Activated naive CD8-positive, alpha-beta T cell treated with anti-CD3 and anti-CD28 coated beads for 36 hours (primary cell): ENCODE measurements around the gene CEP128. TPM values are rescaled to one million over a fixed set of nuclear protein-coding genes. Genes with fewer than 3 reads are reported as not detected.

ENCODE experiments used
- DNase-seq: peaks from one replicate; pipeline ENCODE4 v3.0.0; 2021
- H3K27ac Mint-ChIP-seq: one replicate; pipeline ENCODE4 v1.8.0; 2022; ENCODE audit warnings: mild to moderate bottlenecking, moderate library complexity, mixed read lengths
- H3K27me3 Mint-ChIP-seq: one replicate; pipeline ENCODE4 v1.8.0; 2022; ENCODE audit warnings: mild to moderate bottlenecking, mixed read lengths
- H3K36me3 Mint-ChIP-seq: one replicate; pipeline ENCODE4 v1.8.0; 2021; ENCODE audit warnings: mild to moderate bottlenecking, mixed read lengths
- H3K4me1 Mint-ChIP-seq: one replicate; pipeline ENCODE4 v1.8.0; 2021; ENCODE audit warnings: mixed read lengths
- H3K4me3 Mint-ChIP-seq: one replicate; pipeline ENCODE4 v1.8.0; 2022; ENCODE audit warnings: mild to moderate bottlenecking, moderate library complexity, mixed read lengths
- H3K9me3 Mint-ChIP-seq: one replicate; pipeline ENCODE4 v1.8.0; 2022; ENCODE audit warnings: mixed read lengths
- total RNA-seq, 2 experiments: library from RNA; stranded (reverse); gene quantifications; one replicate each; pipeline ENCODE4 v1.2.3, GENCODE V29; 2021

The CEP128 gene
- total RNA-seq, 2 experiments from 2014 or later: 21.5 to 22.6 TPM

- Mint-ChIP-seq H3K4me1 (no peaks in the 10 kb centered on the region), H3K9me3 (peaks cover 14% of the 10 kb centered on the region), H3K36me3 (no peaks in the 10 kb centered on the region), H3K4me3 (no peak overlapping the region), H3K27me3 (no peaks in the 10 kb centered on the region), H3K27ac (no peak overlapping the region)
- DNase-seq: no peak
Observed at GRCh38 chr14:80536456-80536855, 405.1 kb downstream of the CEP128 start.

GRCh38 chr14:80535171-80535570, 406.4 kb downstream of the CEP128 start:
- Mint-ChIP-seq H3K27ac (no peak overlapping the region), H3K27me3 (no peaks in the 10 kb centered on the region), H3K4me1 (no peaks in the 10 kb centered on the region), H3K9me3 (peaks cover 10% of the 10 kb centered on the region), H3K36me3 (peaks cover under 1% of the 10 kb centered on the region), H3K4me3 (no peak overlapping the region)
- DNase-seq: no peak

GRCh38 chr14:80523518-80524117, 417.9 kb downstream of the CEP128 start:
- no peak for DNase-seq
- Mint-ChIP-seq H3K27me3 (no peaks in the 10 kb centered on the region), H3K27ac (no peak overlapping the region), H3K4me3 (no peak overlapping the region), H3K36me3 (peaks cover 24% of the 10 kb centered on the region), H3K9me3 (no peaks in the 10 kb centered on the region), H3K4me1 (no peaks in the 10 kb centered on the region)

GRCh38 chr14:80522936-80523335, 418.6 kb downstream of the CEP128 start:
- H3K27ac Mint-ChIP-seq: no peak overlapping the region
- no peak overlapping the region for H3K4me3 Mint-ChIP-seq
- no peaks in the 10 kb centered on the region for H3K27me3 Mint-ChIP-seq
- no peaks in the 10 kb centered on the region for H3K9me3 Mint-ChIP-seq
- H3K4me1 Mint-ChIP-seq: no peaks in the 10 kb centered on the region
- DNase-seq: no peak
- peaks cover 26% of the 10 kb centered on the region for H3K36me3 Mint-ChIP-seq

- no peak for DNase-seq
- H3K4me1 Mint-ChIP-seq: no peaks in the 10 kb centered on the region
- H3K27ac Mint-ChIP-seq: no peak overlapping the region
- no peaks in the 10 kb centered on the region for H3K9me3 Mint-ChIP-seq
- H3K27me3 Mint-ChIP-seq: no peaks in the 10 kb centered on the region
- peaks cover 30% of the 10 kb centered on the region for H3K36me3 Mint-ChIP-seq
- no peak overlapping the region for H3K4me3 Mint-ChIP-seq
Observed at GRCh38 chr14:80522411-80522810, 419.1 kb downstream of the CEP128 start.

GRCh38 chr14:80521456-80521855, 420.1 kb downstream of the CEP128 start:
- Mint-ChIP-seq H3K36me3 (peaks cover 33% of the 10 kb centered on the region), H3K27ac (no peak overlapping the region), H3K4me3 (no peak overlapping the region), H3K4me1 (no peaks in the 10 kb centered on the region), H3K27me3 (no peaks in the 10 kb centered on the region), H3K9me3 (no peaks in the 10 kb centered on the region)
- no peak for DNase-seq

GRCh38 chr14:80519002-80519401, 422.5 kb downstream of the CEP128 start:
- Mint-ChIP-seq H3K4me3 (no peak overlapping the region), H3K36me3 (peaks cover 47% of the 10 kb centered on the region), H3K9me3 (peaks cover 9% of the 10 kb centered on the region), H3K27ac (no peak overlapping the region), H3K4me1 (no peaks in the 10 kb centered on the region), H3K27me3 (no peaks in the 10 kb centered on the region)
- no peak for DNase-seq

GRCh38 chr14:80518173-80518572, 423.4 kb downstream of the CEP128 start:
- Mint-ChIP-seq H3K4me3 (no peak overlapping the region), H3K4me1 (no peaks in the 10 kb centered on the region), H3K27ac (no peak overlapping the region), H3K36me3 (peaks cover 50% of the 10 kb centered on the region), H3K9me3 (peaks cover 14% of the 10 kb centered on the region), H3K27me3 (no peaks in the 10 kb centered on the region)
- DNase-seq: no peak

- H3K4me3 Mint-ChIP-seq: no peak overlapping the region
- no peaks in the 10 kb centered on the region for H3K4me1 Mint-ChIP-seq
- peaks cover 10% of the 10 kb centered on the region for H3K9me3 Mint-ChIP-seq
- H3K36me3 Mint-ChIP-seq: peaks cover 4% of the 10 kb centered on the region
- H3K27ac Mint-ChIP-seq: no peak overlapping the region
- DNase-seq: no peak
- no peaks in the 10 kb centered on the region for H3K27me3 Mint-ChIP-seq
Observed at GRCh38 chr14:80507292-80507869, 434.2 kb downstream of the CEP128 start.

GRCh38 chr14:80504781-80505180, 436.8 kb downstream of the CEP128 start:
- Mint-ChIP-seq H3K27ac (no peak overlapping the region), H3K27me3 (no peaks in the 10 kb centered on the region), H3K4me1 (no peaks in the 10 kb centered on the region), H3K4me3 (no peak overlapping the region), H3K36me3 (peaks cover 2% of the 10 kb centered on the region), H3K9me3 (no peaks in the 10 kb centered on the region)
- DNase-seq: no peak

GRCh38 chr14:80498533-80498932, 443.0 kb downstream of the CEP128 start:
- Mint-ChIP-seq H3K27ac (no peak overlapping the region), H3K9me3 (no peaks in the 10 kb centered on the region), H3K27me3 (no peaks in the 10 kb centered on the region), H3K36me3 (no peaks in the 10 kb centered on the region), H3K4me3 (no peak overlapping the region), H3K4me1 (no peaks in the 10 kb centered on the region)
- DNase-seq: no peak

- no peak overlapping the region for H3K27ac Mint-ChIP-seq
- H3K4me1 Mint-ChIP-seq: peaks cover 4% of the 10 kb centered on the region
- DNase-seq: no peak
- H3K9me3 Mint-ChIP-seq: no peaks in the 10 kb centered on the region
- H3K36me3 Mint-ChIP-seq: no peaks in the 10 kb centered on the region
- no peaks in the 10 kb centered on the region for H3K27me3 Mint-ChIP-seq
- no peak overlapping the region for H3K4me3 Mint-ChIP-seq
Observed at GRCh38 chr14:80496090-80496489, 445.4 kb downstream of the CEP128 start.

GRCh38 chr14:80494769-80495168, 446.8 kb downstream of the CEP128 start:
- Mint-ChIP-seq H3K36me3 (no peaks in the 10 kb centered on the region), H3K4me3 (no peak overlapping the region), H3K4me1 (peaks cover 5% of the 10 kb centered on the region), H3K27me3 (no peaks in the 10 kb centered on the region), H3K27ac (no peak overlapping the region), H3K9me3 (no peaks in the 10 kb centered on the region)
- DNase-seq: no peak

GRCh38 chr14:80493620-80494019, 447.9 kb downstream of the CEP128 start:
- Mint-ChIP-seq H3K4me3 (no peak overlapping the region), H3K27ac (no peak overlapping the region), H3K36me3 (no peaks in the 10 kb centered on the region), H3K4me1 (peaks cover 5% of the 10 kb centered on the region), H3K27me3 (no peaks in the 10 kb centered on the region), H3K9me3 (no peaks in the 10 kb centered on the region)
- no peak for DNase-seq

GRCh38 chr14:80491650-80492049, 449.9 kb downstream of the CEP128 start:
- Mint-ChIP-seq H3K27me3 (no peaks in the 10 kb centered on the region), H3K4me1 (peaks cover 5% of the 10 kb centered on the region), H3K4me3 (no peak overlapping the region), H3K27ac (no peak overlapping the region), H3K9me3 (no peaks in the 10 kb centered on the region), H3K36me3 (no peaks in the 10 kb centered on the region)
- no peak for DNase-seq

GRCh38 chr14:80491131-80491530, 450.4 kb downstream of the CEP128 start:
- no peak for DNase-seq
- H3K4me1 Mint-ChIP-seq: peaks cover 5% of the 10 kb centered on the region
- no peaks in the 10 kb centered on the region for H3K27me3 Mint-ChIP-seq
- H3K9me3 Mint-ChIP-seq: no peaks in the 10 kb centered on the region
- H3K27ac Mint-ChIP-seq: no peak overlapping the region
- H3K36me3 Mint-ChIP-seq: no peaks in the 10 kb centered on the region
- H3K4me3 Mint-ChIP-seq: no peak overlapping the region
